ENCODE measurements around the gene GTPBP6. TPM values are rescaled to one million over a fixed set of nuclear protein-coding genes. Genes with fewer than 3 reads are reported as not detected.

GTPBP6 gene
- total and polyA plus RNA-seq, 8 donors = 19.8 to 73.9 (median 43.1) TPM

- H3K4me1 ChIP-seq = no peaks in the 10 kb centered on the region
- TF ChIP-seq POLR2A (IDR thresholded peaks at IDR 0.05) (no peak), POLR2AphosphoS5 (IDR thresholded peaks at IDR 0.05) (no peak), EP300 (IDR thresholded peaks at IDR 0.05) (no peak), CTCF (IDR thresholded peaks at IDR 0.05) (no peak)
- H3K9me3 ChIP-seq = no peaks in the 10 kb centered on the region
- H3K27me3 ChIP-seq = no peaks in the 10 kb centered on the region
- H3K27ac ChIP-seq = no peak overlapping the region
- H3K4me3 ChIP-seq = no peak overlapping the region
- intact Hi-C loops (cut with DNase I; ENCODE audit: low total_unique reads) = no loop called here
- no peak for DNase-seq
- peaks cover 0 to 40% (median 27%) of the 10 kb centered on the region in 4 donors for H3K36me3 ChIP-seq
- WGBS, 5 donors = 97 to 99% (median 98%) methylated on average over 30 to 47 of the region's 47 CpGs
Measured at GRCh38 chrX:344371-344901, 25.8 kb upstream of the GTPBP6 start.

- Histone ChIP-seq H3K4me1 (no peaks in the 10 kb centered on the region), H3K27me3 (no peaks in the 10 kb centered on the region), H3K9me3 (no peaks in the 10 kb centered on the region), H3K4me3 (no peak overlapping the region), H3K36me3 (peaks cover 0 to 57% (median 43%) of the 10 kb centered on the region in 4 donors), H3K27ac (no peak overlapping the region)
- TF ChIP-seq CTCF (IDR thresholded peaks at IDR 0.05) (no peak), EP300 (IDR thresholded peaks at IDR 0.05) (no peak), POLR2AphosphoS5 (IDR thresholded peaks at IDR 0.05) (no peak), POLR2A (IDR thresholded peaks at IDR 0.05) (no peak)
- 95 to 97% (median 96%) methylated on average over 29 to 36 of the region's 36 CpGs for WGBS, 5 donors
- intact Hi-C loops (cut with DNase I; ENCODE audit: low total_unique reads) = no loop called here
- DNase-seq = no peak
Measured at GRCh38 chrX:341541-342101, 23.0 kb upstream of the GTPBP6 start.

- intact Hi-C loops (cut with DNase I; ENCODE audit: low total_unique reads) = no loop called here
- no peak for TF ChIP-seq POLR2A (IDR thresholded peaks at IDR 0.05)
- TF ChIP-seq CTCF (IDR thresholded peaks at IDR 0.05) = no peak
- H3K4me1 ChIP-seq = no peaks in the 10 kb centered on the region
- no peaks in the 10 kb centered on the region for H3K9me3 ChIP-seq
- H3K4me3 ChIP-seq = no peak overlapping the region
- H3K27ac ChIP-seq = no peak overlapping the region
- H3K27me3 ChIP-seq = no peaks in the 10 kb centered on the region
- 94 to 97% (median 97%) methylated on average over 26 to 51 of the region's 52 CpGs for WGBS, 5 donors
- H3K36me3 ChIP-seq = peaks cover 0 to 60% (median 45%) of the 10 kb centered on the region in 4 donors
- no peak for DNase-seq
Measured at GRCh38 chrX:340641-341423, 22.2 kb upstream of the GTPBP6 start.

- 86 to 95% (median 91%) methylated on average over 11 to 19 of the region's 24 CpGs for WGBS, 5 donors
- no peaks in the 10 kb centered on the region for H3K27me3 ChIP-seq
- intact Hi-C loops (cut with DNase I; ENCODE audit: low total_unique reads) = no loop called here
- H3K9me3 ChIP-seq = no peaks in the 10 kb centered on the region
- no peak overlapping the region for H3K27ac ChIP-seq
- peaks cover 0 to 64% (median 45%) of the 10 kb centered on the region in 4 donors for H3K36me3 ChIP-seq
- H3K4me1 ChIP-seq = no peaks in the 10 kb centered on the region
- no peak overlapping the region for H3K4me3 ChIP-seq
- TF ChIP-seq POLR2AphosphoS5 (IDR thresholded peaks at IDR 0.05) = no peak
- TF ChIP-seq EP300 (IDR thresholded peaks at IDR 0.05) = no peak
- no peak for TF ChIP-seq POLR2A (IDR thresholded peaks at IDR 0.05)
- no peak for TF ChIP-seq CTCF (IDR thresholded peaks at IDR 0.05)
- no peak for DNase-seq
Measured at GRCh38 chrX:340121-340520, 21.5 kb upstream of the GTPBP6 start.
